Central memory CD8-positive, alpha-beta T cell (primary cell): ENCODE measurements around the gene SLC25A15.

ENCODE experiments used
- ATAC-seq: fragments of 150-1000 bp; cut with Tn5 transposase; replicated peaks from 2 replicates; pipeline ENCODE4 v1.10.0; 2022; ENCODE audit warnings: mild to moderate bottlenecking, moderate FRiP score, moderate number of reproducible peaks; ENCODE audit not compliant: poor library complexity, severe bottlenecking; ENCODE audit errors: extremely low read depth
- DNase-seq, 2 donors: peaks; one replicate each; pipeline ENCODE4 v3.0.0; 2021; ENCODE audit warnings: low spot score in 2 of 2
- H3K27ac Mint-ChIP-seq: one replicate; pipeline ENCODE4 v1.8.0; 2022; ENCODE audit warnings: low read depth, mild to moderate bottlenecking, moderate library complexity, mixed read lengths
- H3K27me3 Mint-ChIP-seq: one replicate; pipeline ENCODE4 v1.8.0; 2022; ENCODE audit warnings: mixed read lengths
- H3K36me3 Mint-ChIP-seq: one replicate; pipeline ENCODE4 v1.8.0; 2022; ENCODE audit warnings: mild to moderate bottlenecking, moderate library complexity, mixed read lengths; ENCODE audit not compliant: insufficient read depth
- H3K4me1 Mint-ChIP-seq: one replicate; pipeline ENCODE4 v1.8.0; 2022; ENCODE audit warnings: mixed read lengths
- H3K4me3 Mint-ChIP-seq: one replicate; pipeline ENCODE4 v1.8.0; 2022; ENCODE audit warnings: mild to moderate bottlenecking, moderate library complexity, mixed read lengths
- H3K9me3 Mint-ChIP-seq: one replicate; pipeline ENCODE4 v1.8.0; 2022; ENCODE audit warnings: mixed read lengths

SLC25A15 gene

DNA sequence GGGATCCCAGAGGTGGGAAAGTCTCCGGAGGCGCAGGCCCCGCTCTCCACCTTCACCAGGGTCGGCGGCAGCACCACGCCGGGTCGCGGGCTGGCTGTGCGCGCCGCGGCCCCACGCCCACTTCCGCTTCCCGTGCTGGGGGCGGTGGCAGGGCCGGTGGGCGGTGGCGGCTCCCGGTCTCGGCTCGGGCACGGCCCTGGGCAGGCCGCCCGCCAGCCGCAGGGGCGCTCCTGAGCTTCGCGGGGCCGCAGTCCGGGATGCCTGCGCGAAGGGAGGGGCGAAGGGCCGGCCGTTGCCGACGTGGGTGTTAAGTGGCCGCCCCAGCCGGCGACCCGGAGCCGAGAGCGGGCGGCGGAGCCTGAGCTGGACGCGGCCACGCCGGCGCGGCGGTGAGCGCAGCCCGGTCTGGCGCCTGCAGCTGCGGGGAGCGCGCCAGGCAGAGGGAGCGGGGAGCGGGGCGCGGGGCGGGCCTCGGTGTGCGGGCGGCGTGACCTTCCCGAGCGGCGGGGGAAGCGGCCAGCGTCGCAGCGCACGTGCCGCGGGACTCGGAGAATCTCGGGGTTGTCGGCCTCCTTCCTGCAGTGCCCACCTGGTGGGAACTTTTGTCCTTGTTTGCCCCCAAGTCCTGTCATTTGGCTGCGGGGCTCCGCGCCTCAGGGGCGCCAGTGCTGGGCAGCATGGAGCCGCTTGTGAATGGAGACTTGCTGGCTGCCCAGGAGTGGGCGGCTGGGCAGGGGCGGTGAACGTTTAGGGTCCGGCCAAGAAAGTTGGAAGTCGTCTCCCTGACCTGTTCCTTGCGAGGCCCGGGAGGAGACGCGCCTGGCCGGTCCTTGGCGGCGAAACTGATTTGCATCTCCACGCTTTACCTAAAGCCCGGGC is at the start of gene SLC25A15:
SLC25A15 (plus strand) TSS at position 337 of the 879 bp plus-strand sequence. CDS start 3,616 bp downstream, outside the sequence.
- DNase-seq (peak; percentile 47 to 51), ATAC-seq (peak; percentile 85)
- Mint-ChIP-seq H3K9me3 (no peaks in the 10 kb centered on the region), H3K4me3 (peak within 1 kb of the TSS; percentile 66), H3K4me1 (peaks cover 10% of the 10 kb centered on the region), H3K27ac (peak within 1 kb of the TSS; percentile 75), H3K27me3 (no peaks in the 10 kb centered on the region), H3K36me3 (no peaks in the 10 kb centered on the region)

DNA sequence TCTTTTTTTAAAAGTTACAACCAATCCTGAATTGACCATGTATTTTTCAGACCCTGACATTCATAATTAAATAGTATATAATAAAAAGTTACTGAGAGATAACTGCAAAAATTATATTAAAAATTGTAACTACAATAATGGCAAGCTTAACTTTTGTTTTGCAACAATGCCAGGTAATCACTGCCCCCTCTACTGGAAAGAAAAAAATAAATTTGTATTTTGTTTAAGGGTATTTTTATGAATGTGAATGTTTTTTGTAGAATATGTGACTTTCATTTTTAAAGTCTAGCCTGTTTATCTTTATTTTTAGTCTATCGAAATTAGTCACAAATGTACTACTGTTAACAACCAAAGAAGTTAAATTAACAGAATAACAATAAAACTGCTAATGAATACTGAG is 40.1 kb upstream of the SLC25A15 start:
- H3K4me3 Mint-ChIP-seq, result no peak overlapping the region
- no peaks in the 10 kb centered on the region for H3K4me1 Mint-ChIP-seq
- no peaks in the 10 kb centered on the region for H3K9me3 Mint-ChIP-seq
- ATAC-seq (no peak), DNase-seq (no peak)
- no peak overlapping the region for H3K27ac Mint-ChIP-seq
- H3K36me3 Mint-ChIP-seq, result peaks cover 24% of the 10 kb centered on the region
- H3K27me3 Mint-ChIP-seq, result no peaks in the 10 kb centered on the region

DNA sequence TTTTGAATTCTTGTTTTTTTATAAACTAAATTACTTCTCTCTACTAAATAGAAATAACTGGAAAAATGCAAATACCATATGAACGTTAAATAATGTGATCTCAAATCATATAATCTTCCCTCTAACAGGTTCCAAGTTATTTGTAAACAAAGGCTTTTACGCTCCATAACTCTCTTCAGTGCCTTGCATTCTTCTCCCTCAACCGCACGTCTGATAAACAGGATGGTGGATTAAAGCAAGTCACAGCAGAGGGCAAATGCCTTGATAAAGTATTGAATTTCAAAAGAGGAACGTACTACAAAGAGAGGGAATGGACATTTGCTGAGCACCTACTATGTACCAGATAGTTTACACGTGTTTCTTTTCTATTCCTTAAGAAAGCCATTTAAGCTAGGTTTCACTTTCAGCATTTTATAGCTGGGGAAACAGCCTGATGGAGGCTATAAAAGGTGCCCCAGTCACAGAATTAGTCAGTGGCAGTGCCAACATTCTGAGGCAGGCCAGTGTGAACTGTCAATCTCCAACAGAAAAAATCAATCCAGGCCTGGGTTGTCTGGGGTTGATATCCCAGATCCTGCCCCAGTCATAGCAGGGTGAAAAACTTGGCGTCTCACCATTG is 34.2 kb upstream of the SLC25A15 start:
- DNase-seq (no peak), ATAC-seq (no peak)
- Mint-ChIP-seq H3K27ac (no peak overlapping the region), H3K36me3 (peaks cover 50% of the 10 kb centered on the region), H3K4me1 (peaks cover 5% of the 10 kb centered on the region), H3K27me3 (no peaks in the 10 kb centered on the region), H3K9me3 (no peaks in the 10 kb centered on the region), H3K4me3 (no peak overlapping the region)

DNA sequence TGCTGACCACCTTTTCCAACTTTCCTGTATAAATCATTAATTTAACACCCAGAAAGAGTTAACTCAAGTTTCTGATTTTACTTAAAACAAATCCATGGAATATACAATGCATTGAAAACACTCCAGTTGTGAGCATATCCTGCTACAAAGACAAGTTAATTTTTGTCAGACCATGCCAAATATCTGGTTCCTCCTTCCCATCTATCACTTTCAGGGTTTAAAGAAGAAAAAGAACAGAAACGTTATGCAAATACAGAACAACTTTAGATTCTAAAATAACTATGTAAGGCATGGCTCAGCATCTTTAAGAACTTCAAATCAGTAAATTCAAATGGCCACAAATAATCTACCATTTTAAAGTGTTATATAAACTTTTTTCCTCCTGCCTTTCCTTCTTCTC is 33.4 kb upstream of the SLC25A15 start:
- H3K4me3 Mint-ChIP-seq, result no peak overlapping the region
- H3K27me3 Mint-ChIP-seq, result no peaks in the 10 kb centered on the region
- peaks cover 54% of the 10 kb centered on the region for H3K36me3 Mint-ChIP-seq
- no peaks in the 10 kb centered on the region for H3K9me3 Mint-ChIP-seq
- ATAC-seq (no peak), DNase-seq (no peak)
- no peak overlapping the region for H3K27ac Mint-ChIP-seq
- H3K4me1 Mint-ChIP-seq, result peaks cover 5% of the 10 kb centered on the region

DNA sequence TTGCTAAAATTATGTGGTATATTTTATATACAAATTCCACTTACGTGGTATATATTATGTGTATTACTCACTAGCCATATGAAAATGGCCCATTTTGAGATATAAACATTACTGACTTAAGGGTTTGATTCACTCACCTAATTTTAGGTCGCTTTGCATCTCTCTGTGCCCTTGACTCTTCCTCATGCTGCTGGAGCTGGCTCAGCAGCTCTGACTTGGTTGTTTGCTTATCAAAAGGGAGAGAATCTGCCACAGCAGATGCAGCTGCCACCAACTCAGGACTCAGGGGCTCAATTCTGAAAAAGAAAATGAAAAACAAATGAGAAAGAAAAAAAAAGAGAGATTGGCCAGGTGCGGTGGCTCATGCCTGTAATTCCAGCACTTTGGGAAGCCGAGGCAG is 30.6 kb upstream of the SLC25A15 start:
- no peaks in the 10 kb centered on the region for H3K27me3 Mint-ChIP-seq
- ATAC-seq (no peak), DNase-seq (no peak)
- H3K9me3 Mint-ChIP-seq, result no peaks in the 10 kb centered on the region
- H3K27ac Mint-ChIP-seq, result no peak overlapping the region
- no peak overlapping the region for H3K4me3 Mint-ChIP-seq
- H3K36me3 Mint-ChIP-seq, result peaks cover 51% of the 10 kb centered on the region
- peaks cover 23% of the 10 kb centered on the region for H3K4me1 Mint-ChIP-seq

- no peak for ATAC-seq
- no peaks in the 10 kb centered on the region for H3K9me3 Mint-ChIP-seq
- H3K27me3 Mint-ChIP-seq, result no peaks in the 10 kb centered on the region
- H3K4me1 Mint-ChIP-seq, result peaks cover 32% of the 10 kb centered on the region
- H3K36me3 Mint-ChIP-seq, result peaks cover 40% of the 10 kb centered on the region
- H3K4me3 Mint-ChIP-seq, result no peak overlapping the region
- no peak overlapping the region for H3K27ac Mint-ChIP-seq
- DNase-seq, result no peak
Measured at GRCh38 chr13:40762849-40763248, 26.6 kb upstream of the SLC25A15 start.

DNA sequence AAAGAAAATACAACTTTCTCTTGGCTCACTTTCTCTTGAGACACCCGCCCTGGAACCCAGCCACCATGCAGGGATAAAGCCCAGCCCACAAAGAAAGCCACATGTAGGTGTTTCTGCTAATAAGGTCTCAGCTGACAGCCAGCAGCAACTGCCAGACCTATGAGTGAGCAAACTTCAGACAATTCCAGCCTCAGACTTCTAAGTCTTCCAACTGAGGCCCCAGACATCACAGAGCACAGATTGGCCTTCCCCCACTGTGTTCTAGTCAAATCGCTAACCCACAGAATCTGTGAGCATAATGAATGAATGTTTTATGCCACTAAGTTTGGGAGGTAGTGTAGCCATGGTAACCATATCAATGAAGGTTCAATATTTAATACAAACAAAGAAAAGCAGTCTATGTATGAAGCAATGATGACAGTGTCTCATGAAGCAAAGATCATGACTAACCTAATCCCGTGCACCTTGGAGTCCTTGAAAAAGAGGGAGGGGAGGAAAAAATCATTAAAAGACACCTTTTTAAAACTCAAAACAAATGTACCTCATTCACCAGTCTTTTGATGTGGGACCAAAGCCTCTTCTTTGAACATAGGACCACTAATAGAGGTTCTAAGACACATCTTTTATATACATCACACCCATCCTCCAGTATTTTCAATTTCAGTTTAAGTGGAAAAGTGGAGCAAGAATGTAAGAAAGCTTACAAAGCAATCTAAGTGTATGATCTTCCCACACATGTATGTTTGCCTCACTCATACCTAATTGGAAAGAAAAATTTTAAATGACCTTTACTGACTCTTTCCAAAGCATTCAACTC is 24.6 kb upstream of the SLC25A15 start:
- peak overlapping the region; percentile 29 for H3K27ac Mint-ChIP-seq

DNA sequence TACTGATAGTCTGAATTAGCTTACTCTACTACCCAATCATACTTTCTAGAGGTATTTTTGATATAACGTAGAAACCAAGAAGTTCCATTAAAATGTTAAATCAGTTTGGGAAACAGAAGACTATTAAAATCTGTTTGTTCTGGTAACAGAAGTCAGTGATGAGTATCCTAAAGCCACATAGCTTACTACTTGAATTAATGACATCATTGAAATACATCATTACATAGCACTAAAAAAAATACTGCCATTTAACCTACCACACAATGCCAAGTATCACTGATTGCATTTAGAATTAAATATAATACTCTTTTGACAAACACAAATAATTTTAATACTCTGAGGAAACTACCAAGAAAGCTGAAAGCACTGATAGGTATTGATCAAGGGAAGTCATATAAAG is 23.8 kb upstream of the SLC25A15 start:
- no peaks in the 10 kb centered on the region for H3K27me3 Mint-ChIP-seq
- H3K4me3 Mint-ChIP-seq, result no peak overlapping the region
- peaks cover 39% of the 10 kb centered on the region for H3K4me1 Mint-ChIP-seq
- peaks cover 22% of the 10 kb centered on the region for H3K36me3 Mint-ChIP-seq
- DNase-seq (no peak), ATAC-seq (no peak)
- no peak overlapping the region for H3K27ac Mint-ChIP-seq
- H3K9me3 Mint-ChIP-seq, result no peaks in the 10 kb centered on the region

More for the DNA sequence above, 24.6 kb upstream of the SLC25A15 start:
- Mint-ChIP-seq H3K27me3 (no peaks in the 10 kb centered on the region), H3K4me1 (peaks cover 31% of the 10 kb centered on the region), H3K36me3 (peaks cover 26% of the 10 kb centered on the region), H3K9me3 (no peaks in the 10 kb centered on the region), H3K4me3 (no peak overlapping the region)
- DNase-seq (no peak), ATAC-seq (peak; percentile 70)

DNA sequence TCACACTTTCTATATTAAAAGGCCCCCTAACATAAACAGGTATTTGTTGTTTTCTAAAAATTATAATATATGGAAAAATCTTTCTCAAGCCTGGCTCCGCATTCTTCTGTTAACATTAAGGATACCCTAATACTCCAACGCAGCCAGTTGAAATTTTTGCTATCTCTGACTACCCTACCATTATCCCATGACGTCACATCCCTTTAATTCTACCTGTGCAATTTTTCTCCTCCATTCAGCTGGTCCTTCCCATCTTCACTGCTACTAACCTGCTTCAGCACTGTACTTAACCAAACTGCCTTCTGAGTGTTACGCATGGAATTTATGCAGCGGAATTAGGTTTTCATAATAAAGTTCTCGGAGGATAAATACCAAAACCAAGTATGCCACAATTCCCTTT is 19.4 kb upstream of the SLC25A15 start:
- peak overlapping the region; percentile 86 for H3K27ac Mint-ChIP-seq
- ATAC-seq (no peak), DNase-seq (no peak)
- H3K36me3 Mint-ChIP-seq, result peaks cover 13% of the 10 kb centered on the region
- H3K4me3 Mint-ChIP-seq, result peak overlapping the region; percentile 92
- H3K27me3 Mint-ChIP-seq, result no peaks in the 10 kb centered on the region
- peaks cover 13% of the 10 kb centered on the region for H3K4me1 Mint-ChIP-seq
- H3K9me3 Mint-ChIP-seq, result no peaks in the 10 kb centered on the region

DNA sequence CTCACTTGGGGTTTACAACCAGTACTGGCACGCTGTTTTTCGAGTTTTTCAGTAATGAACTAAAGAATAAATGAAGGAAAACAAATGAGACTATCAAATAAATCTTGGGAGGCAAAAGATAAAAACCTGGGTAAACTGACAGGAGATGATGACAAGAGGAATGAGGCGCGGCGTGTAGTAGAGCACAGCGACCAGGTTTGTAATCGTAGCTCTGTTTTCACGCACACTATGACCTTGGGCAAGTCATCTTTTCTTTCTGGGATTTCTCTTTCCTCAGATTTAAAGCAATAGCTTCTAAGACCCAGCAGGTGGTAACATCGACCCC is 18.8 kb upstream of the SLC25A15 start:
- H3K36me3 Mint-ChIP-seq, result peaks cover 14% of the 10 kb centered on the region
- ATAC-seq, result no peak
- H3K27me3 Mint-ChIP-seq, result no peaks in the 10 kb centered on the region
- H3K4me3 Mint-ChIP-seq, result peak overlapping the region; percentile 92
- H3K9me3 Mint-ChIP-seq, result no peaks in the 10 kb centered on the region
- H3K4me1 Mint-ChIP-seq, result peaks cover 13% of the 10 kb centered on the region
- no peak for DNase-seq
- peak overlapping the region; percentile 86 for H3K27ac Mint-ChIP-seq

- ATAC-seq (peak; percentile 95), DNase-seq (peak; percentile 91 to 94)
- H3K27me3 Mint-ChIP-seq, result no peaks in the 10 kb centered on the region
- H3K9me3 Mint-ChIP-seq, result no peaks in the 10 kb centered on the region
- H3K4me1 Mint-ChIP-seq, result peaks cover 17% of the 10 kb centered on the region
- H3K27ac Mint-ChIP-seq, result peak within 1 kb of the TSS; percentile 86
- H3K36me3 Mint-ChIP-seq, result peaks cover 14% of the 10 kb centered on the region
- H3K4me3 Mint-ChIP-seq, result peak within 1 kb of the TSS; percentile 92
Measured at GRCh38 chr13:40770934-40771618, 18.3 kb upstream of the SLC25A15 start, which contains the start of gene MRPS31. TSS of gene MRPS31 (minus strand) at chr13:40771190. CDS start at chr13:40771136, 54 bp downstream.
